ENCODE data around the gene NEDD4L. TPM values are rescaled to one million over a fixed set of nuclear protein-coding genes. Genes with fewer than 3 reads are reported as not detected.

The NEDD4L gene
- total and polyA plus RNA-seq, 10 of the 15 experiments (the other 5 are each of a cell fraction or from before 2014, with no cell fraction given) = 7.4 to 24.0 (median 17.7) TPM

DNA sequence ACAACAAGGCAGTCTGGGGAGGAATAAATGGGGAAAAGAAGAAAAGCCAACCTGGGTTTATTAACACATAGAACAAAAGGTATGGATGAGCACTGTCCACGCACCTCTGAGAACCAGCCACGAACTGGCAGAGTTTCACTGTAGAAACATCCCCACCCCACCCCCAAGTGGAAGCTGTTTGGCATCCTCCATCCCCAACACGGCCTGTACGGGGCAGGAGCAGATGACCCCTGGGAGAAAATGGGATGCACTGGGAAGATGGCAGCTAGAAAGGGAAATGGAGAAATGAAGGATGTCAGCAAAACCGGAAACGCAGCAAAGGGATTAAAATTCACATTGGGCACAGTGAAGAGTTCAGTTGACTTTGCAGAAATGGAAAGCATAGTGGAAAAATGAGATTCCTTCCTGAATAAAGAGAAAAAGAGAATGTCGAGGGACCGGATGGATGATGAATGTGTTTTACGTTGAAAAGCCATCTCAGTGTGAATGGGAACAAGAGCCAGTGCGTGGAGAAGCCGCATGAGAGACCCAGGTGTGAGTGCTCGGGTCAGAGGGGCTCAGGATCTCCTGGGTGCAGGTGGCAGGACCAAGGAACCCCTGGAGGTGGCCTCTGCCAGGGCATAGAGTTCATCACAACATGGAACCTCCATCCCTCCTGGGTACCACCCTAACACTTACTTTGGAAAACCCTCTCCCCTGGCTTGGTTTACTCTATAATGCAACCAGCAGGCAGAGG is 337.8 kb downstream of the NEDD4L start:
- 76% methylated on average over 12 of the region's 12 CpGs for WGBS (ENCODE audit: insufficient coverage, insufficient replicate concordance, low lambda C conversion rate, missing lambda C conversion rate)
- no TSS peak for BruUV-seq (replicated peaks)
- Histone ChIP-seq H3K27ac (ENCODE audit: control insufficient read depth, insufficient read depth) (no peak overlapping the region), H3K36me3 (ENCODE audit: control insufficient read depth in 2 of 2, insufficient read depth in 2 of 2, low read length in 1 of 2) (peaks cover 0 to 2% of the 10 kb centered on the region in 2 experiments; a peak in 1 of 4 replicates), H3K79me2 (ENCODE audit: control insufficient read depth, insufficient read depth, low read length) (no peaks in the 10 kb centered on the region), H3K4me2 (ENCODE audit: control insufficient read depth, insufficient read depth) (no peak overlapping the region), H3K4me1 (ENCODE audit: control insufficient read depth, insufficient read depth, low read length) (no peaks in the 10 kb centered on the region), H4K20me1 (ENCODE audit: control insufficient read depth, insufficient read depth) (no peaks in the 10 kb centered on the region), H3K9me3 (replicated peaks; ENCODE audit: control insufficient read depth, insufficient read depth, low read length) (no peaks in the 10 kb centered on the region), H3K4me3 (no peak overlapping the region), H2AFZ (ENCODE audit: control insufficient read depth, low read depth, low read length) (no peak overlapping the region), H3K27me3 (replicated peaks in 1 of 2; ENCODE audit: control insufficient read depth in 2 of 2, insufficient read depth in 2 of 2, low read length in 1 of 2) (no peaks in the 10 kb centered on the region), H3K9ac (ENCODE audit: control insufficient read depth, insufficient read depth, low read length) (no peak overlapping the region)
- ATAC-seq = no peak
- ChIA-PET CTCF (no interaction called here), POLR2A (no interaction called here), RAD21 (ENCODE audit: unreplicated experiment) (no interaction called here), SMC1A (ENCODE audit: uncharacterized antibody, unreplicated experiment) (interaction anchor here (0.5 kb wide), 1 partner anchor 1633 kb away, joined by 3 read pairs; no protein-coding TSS in a partner anchor)
- in situ Hi-C loops (cut with MboI) = no loop called here
- FAIRE-seq = no peak
- TF ChIP-seq CBX5 (IDR thresholded peaks at IDR 0.05; ENCODE audit: low read depth) (no peak), ZNF24 (IDR thresholded peaks at IDR 0.05) (no peak), NR2C1 (IDR thresholded peaks at IDR 0.05) (no peak), MYB (IDR thresholded peaks at IDR 0.05; ENCODE audit: borderline replicate concordance, low read depth, low read length) (no peak)
- TF ChIP-seq, protein P1, sequence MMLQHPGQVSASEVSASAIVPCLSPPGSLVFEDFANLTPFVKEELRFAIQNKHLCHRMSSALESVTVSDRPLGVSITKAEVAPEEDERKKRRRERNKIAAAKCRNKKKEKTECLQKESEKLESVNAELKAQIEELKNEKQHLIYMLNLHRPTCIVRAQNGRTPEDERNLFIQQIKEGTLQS (IDR thresholded peaks at IDR 0.05; ENCODE audit: borderline replicate concordance, extremely low read depth, low read depth, low read length) = no peak
- TF ChIP-seq, protein P2, sequence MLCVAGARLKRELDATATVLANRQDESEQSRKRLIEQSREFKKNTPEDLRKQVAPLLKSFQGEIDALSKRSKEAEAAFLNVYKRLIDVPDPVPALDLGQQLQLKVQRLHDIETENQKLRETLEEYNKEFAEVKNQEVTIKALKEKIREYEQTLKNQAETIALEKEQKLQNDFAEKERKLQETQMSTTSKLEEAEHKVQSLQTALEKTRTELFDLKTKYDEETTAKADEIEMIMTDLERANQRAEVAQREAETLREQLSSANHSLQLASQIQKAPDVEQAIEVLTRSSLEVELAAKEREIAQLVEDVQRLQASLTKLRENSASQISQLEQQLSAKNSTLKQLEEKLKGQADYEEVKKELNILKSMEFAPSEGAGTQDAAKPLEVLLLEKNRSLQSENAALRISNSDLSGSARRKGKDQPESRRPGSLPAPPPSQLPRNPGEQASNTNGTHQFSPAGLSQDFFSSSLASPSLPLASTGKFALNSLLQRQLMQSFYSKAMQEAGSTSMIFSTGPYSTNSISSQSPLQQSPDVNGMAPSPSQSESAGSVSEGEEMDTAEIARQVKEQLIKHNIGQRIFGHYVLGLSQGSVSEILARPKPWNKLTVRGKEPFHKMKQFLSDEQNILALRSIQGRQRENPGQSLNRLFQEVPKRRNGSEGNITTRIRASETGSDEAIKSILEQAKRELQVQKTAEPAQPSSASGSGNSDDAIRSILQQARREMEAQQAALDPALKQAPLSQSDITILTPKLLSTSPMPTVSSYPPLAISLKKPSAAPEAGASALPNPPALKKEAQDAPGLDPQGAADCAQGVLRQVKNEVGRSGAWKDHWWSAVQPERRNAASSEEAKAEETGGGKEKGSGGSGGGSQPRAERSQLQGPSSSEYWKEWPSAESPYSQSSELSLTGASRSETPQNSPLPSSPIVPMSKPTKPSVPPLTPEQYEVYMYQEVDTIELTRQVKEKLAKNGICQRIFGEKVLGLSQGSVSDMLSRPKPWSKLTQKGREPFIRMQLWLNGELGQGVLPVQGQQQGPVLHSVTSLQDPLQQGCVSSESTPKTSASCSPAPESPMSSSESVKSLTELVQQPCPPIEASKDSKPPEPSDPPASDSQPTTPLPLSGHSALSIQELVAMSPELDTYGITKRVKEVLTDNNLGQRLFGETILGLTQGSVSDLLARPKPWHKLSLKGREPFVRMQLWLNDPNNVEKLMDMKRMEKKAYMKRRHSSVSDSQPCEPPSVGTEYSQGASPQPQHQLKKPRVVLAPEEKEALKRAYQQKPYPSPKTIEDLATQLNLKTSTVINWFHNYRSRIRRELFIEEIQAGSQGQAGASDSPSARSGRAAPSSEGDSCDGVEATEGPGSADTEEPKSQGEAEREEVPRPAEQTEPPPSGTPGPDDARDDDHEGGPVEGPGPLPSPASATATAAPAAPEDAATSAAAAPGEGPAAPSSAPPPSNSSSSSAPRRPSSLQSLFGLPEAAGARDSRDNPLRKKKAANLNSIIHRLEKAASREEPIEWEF (IDR thresholded peaks at IDR 0.05; ENCODE audit: insufficient replicate concordance, low read depth, low read length) = no peak
- intact Hi-C loops (cut with micrococcal nuclease; ENCODE audit: unreplicated experiment) = no loop called here
- DNase-seq (ENCODE audit: low read depth, low spot score) = no peak
